Measurements from ENCODE around the gene PGBD2. TPM values are rescaled to one million over a fixed set of nuclear protein-coding genes. Genes with fewer than 3 reads are reported as not detected.

Gene PGBD2
- total RNA-seq, 2 donors from 2014 or later: 6.9 to 7.2 TPM

DNA sequence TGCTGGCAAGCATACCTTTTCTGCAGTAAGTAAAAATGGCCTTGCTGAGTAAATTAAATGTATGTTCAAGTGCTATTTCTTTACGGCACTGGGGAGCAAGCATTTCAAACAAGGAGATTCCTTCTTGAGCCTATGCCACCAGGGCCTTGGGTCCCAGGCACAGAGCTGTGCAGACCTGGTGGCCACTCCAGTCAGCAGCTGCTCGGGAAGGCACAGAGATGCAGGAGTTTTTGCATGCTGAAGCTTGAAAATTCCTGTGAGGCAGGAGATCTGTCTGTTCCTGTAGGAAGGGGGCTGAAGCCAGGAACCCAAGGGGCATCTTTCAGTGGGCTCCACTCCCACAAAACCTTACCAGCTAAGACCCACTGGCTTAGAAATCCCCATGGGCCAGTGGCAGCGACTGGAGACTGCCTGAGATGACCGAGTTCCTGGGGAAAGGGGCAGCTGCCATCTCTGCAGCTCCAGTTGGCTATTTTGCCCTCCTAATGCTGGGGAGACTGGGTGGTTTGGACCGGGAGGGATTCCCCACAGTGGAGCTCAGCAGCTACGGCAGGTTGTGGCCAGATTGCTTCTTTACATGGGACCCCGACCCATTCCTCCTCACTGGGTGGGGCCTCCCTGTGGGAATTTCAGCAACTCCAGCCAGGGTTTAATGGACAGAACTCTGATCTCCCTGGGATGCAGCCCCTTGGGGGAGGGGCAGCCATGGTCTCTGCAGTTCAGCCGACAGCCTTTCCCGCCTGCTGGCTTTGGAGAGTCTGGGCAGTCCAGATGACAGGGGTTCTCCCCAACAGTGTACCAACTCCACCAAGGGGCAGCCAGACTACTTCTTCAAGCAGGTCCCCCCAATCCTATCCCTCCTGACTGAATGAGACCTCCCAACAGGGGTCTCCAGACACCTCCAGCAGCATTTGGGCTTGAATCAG is 8.4 kb upstream of the PGBD2 start:
- no peak overlapping the region for H3K4me3 Mint-ChIP-seq
- H3K9me3 Mint-ChIP-seq: no peaks in the 10 kb centered on the region
- H3K27ac Mint-ChIP-seq: no peak overlapping the region
- ATAC-seq (no peak), DNase-seq (ENCODE audit: low spot score) (no peak)
- H3K36me3 Mint-ChIP-seq: no peaks in the 10 kb centered on the region
- H3K4me1 Mint-ChIP-seq (ENCODE audit: low read depth in 2 of 2): peaks cover 4 to 5% of the 10 kb centered on the region in 2 donors
- peaks cover 39 to 49% of the 10 kb centered on the region in 2 donors for H3K27me3 Mint-ChIP-seq

DNA sequence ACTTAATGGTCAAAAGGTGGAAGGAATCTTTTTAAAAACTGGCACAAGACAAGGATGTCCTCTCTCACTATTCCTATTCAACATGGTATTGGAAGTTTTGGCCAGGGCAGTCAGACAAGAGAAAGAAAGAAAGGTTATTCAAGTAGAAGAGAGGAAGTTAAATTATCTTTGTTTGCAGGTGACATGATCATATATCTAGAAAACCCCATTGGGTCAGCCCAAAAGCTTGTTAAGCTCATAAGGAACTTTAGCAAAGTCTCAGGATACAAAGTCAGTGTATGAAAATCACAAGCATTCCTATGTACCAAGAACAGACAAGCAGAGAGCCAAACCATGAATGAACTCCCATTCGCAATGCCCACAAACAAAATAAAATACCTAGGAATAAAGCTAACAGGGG is 5.4 kb upstream of the PGBD2 start:
- no peak overlapping the region for H3K27ac Mint-ChIP-seq

DNA sequence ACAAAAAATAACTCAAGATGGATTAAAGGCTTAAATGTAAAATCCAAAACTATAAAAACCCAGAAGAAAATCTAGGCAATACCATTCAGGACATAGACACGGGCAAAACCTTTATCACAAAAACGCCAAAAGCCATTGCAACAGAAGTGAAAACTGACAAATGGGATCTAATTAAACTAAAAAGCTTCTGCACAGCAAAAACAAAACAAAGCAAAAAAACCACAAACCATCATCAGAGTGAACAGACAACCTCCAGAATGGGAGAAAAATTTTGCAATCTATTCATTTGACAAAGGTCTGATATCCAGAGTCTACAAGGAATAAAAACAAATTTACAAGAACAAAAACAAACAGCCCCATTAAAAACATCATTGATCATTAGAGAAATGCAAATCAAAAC is 4.5 kb upstream of the PGBD2 start:
- ATAC-seq: no peak
- Mint-ChIP-seq H3K27ac (no peak overlapping the region), H3K4me3 (no peak overlapping the region), H3K27me3 (peaks cover 28 to 42% of the 10 kb centered on the region in 2 donors), H3K9me3 (no peaks in the 10 kb centered on the region), H3K36me3 (no peaks in the 10 kb centered on the region), H3K4me1 (ENCODE audit: low read depth in 2 of 2) (peaks cover 11 to 13% of the 10 kb centered on the region in 2 donors)
- no peak for DNase-seq (ENCODE audit: low spot score)

More for the DNA sequence above, 5.4 kb upstream of the PGBD2 start:
- no peak for ATAC-seq
- Mint-ChIP-seq H3K9me3 (no peaks in the 10 kb centered on the region), H3K4me1 (ENCODE audit: low read depth in 2 of 2) (peaks cover 10% of the 10 kb centered on the region in 2 donors), H3K36me3 (no peaks in the 10 kb centered on the region), H3K4me3 (no peak overlapping the region), H3K27me3 (peaks cover 28 to 42% of the 10 kb centered on the region in 2 donors)
- DNase-seq (ENCODE audit: low spot score): no peak

DNA sequence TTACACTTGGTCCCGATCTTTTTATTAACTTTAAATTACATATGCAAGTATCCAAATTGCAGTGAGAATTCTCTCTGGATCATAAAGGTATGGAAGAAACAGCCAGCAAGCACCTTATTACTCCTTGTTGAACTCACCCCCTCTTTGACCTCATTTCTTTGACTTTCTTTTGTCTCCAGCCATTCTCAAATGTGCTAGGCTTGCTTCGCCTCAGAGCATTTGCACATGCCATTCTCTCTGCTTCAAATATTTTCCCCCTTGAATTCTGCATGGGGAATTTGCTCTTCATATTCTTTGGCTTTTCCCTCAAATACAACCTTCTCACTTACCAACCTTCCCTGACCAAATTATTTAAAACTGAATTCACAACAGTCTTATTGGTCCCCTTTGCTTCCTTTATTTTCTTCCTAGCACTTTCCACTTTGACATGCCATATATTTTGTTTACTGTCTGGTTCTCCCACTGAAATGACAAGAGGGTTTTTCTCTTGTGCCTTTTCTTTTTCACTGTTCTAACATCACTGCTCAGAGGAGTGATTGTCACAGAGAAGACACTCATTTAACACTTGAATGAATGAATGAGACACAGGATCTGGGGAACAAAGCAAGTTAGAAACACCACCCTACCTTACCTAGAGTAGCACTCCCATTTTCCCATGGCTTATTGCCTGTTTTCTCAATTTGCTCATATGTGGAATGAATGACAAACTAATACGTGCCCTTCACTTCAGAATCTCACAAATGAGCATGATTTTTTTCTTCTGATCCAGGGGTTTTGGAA is 1.4 kb upstream of the PGBD2 start:
- H3K4me1 Mint-ChIP-seq (ENCODE audit: low read depth in 2 of 2): peaks cover 34% of the 10 kb centered on the region in 2 donors
- no peak overlapping the region for H3K4me3 Mint-ChIP-seq
- peak overlapping the region; percentile 89 to 97 for H3K27ac Mint-ChIP-seq
- DNase-seq (ENCODE audit: low spot score) (no peak), ATAC-seq (no peak)
- H3K9me3 Mint-ChIP-seq: no peaks in the 10 kb centered on the region
- H3K36me3 Mint-ChIP-seq: no peaks in the 10 kb centered on the region
- peaks cover 13 to 28% of the 10 kb centered on the region in 2 donors for H3K27me3 Mint-ChIP-seq

DNA sequence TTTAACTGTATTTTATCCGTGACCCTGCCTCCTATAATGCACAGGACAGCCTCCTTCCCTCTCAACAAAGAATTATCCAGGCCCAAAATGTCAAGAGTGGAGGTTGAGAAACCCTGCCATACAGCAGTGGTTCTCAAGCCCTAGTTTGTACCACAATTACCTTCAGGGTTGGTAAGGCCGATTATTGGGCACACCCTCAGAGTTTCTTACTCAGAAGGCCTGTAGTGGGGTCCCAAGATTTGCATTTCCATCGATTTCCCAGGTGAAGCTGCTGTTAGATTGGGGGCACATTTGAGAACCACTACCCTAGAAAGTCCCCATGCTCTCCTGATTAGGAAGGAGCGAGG is 400 bp upstream of the PGBD2 start:
- peaks cover 5% of the 10 kb centered on the region for H3K36me3 Mint-ChIP-seq
- ATAC-seq (no peak), DNase-seq (ENCODE audit: low spot score) (no peak)
- H3K4me3 Mint-ChIP-seq: peak overlapping the region; percentile 94
- peaks cover 3 to 18% of the 10 kb centered on the region in 2 donors for H3K27me3 Mint-ChIP-seq
- H3K27ac Mint-ChIP-seq: peak overlapping the region; percentile 89 to 97
- H3K9me3 Mint-ChIP-seq: no peaks in the 10 kb centered on the region
- H3K4me1 Mint-ChIP-seq (ENCODE audit: low read depth in 2 of 2): peaks cover 38 to 39% of the 10 kb centered on the region in 2 donors

DNA sequence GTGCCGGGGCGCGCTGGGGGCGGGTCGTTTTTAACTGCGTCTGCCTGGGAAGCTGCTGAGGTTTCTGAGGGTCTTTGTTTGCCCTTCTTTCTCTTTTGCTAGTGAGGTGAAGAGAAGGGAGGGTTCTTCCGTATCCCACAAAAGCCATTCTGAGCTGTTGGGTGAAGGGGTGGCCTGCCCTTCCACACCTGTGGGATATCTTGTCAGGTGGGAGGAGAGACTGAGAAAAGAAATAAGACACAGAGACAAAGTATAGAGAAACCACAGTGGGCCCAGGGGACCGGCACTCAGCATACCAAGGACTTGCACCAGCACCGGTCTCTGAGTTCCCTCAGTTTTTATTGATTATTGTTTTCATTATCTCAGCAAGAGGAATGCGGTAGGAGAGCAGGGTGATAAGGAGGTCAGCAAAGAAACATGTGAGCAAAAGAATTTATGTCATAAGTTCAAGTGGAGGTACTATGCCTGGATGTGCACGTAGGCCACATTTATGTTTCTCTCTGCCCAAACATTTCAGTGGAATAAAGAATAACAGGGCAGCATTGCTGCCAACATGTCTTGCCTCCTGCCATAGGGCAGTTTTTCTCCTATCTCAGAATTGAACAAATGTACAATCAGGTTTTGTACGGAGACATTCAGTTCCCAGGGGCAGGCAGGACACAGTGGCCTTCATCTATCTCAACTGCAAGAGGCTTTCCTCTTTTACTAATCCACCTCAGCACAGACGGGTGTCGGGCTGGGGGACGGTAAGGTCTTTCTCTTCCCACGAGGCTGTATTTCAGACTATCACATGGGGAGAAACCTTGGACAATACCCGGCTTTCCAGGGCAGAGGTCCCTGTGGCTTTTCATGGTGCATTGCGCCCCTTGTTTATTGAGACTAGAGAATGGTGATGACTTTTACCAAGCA is 972 bp downstream of the PGBD2 start:
- ATAC-seq (no peak), DNase-seq (ENCODE audit: low spot score) (no peak)
- Mint-ChIP-seq H3K4me3 (peak overlapping the region; percentile 94), H3K27ac (peak overlapping the region; percentile 89 to 97), H3K27me3 (peaks cover 0 to 10% of the 10 kb centered on the region in 2 donors), H3K4me1 (ENCODE audit: low read depth in 2 of 2) (peaks cover 33% of the 10 kb centered on the region in 2 donors), H3K36me3 (peaks cover 8% of the 10 kb centered on the region), H3K9me3 (no peaks in the 10 kb centered on the region)

DNA sequence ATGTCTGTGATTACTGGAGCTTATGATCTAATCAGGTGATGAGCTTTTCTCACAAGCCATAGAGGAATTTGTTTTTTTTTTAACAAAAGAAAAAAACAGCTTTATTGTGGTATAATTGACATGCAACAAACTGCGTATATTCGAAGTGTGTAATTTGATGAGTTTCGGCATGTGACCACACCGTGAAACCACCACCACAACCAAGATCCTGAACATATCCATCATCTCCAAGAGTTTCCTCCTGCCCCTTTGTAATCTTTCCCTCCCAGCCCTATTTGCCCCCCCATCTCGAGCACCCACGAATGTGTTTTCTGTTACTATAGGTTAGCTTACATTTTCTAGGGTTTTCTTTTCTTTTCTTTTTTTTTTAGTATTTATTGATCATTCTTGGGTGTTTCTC is 4.7 kb downstream of the PGBD2 start:
- Mint-ChIP-seq H3K27me3 (no peaks in the 10 kb centered on the region), H3K9me3 (no peaks in the 10 kb centered on the region), H3K36me3 (peaks cover 19% of the 10 kb centered on the region), H3K4me1 (ENCODE audit: low read depth in 2 of 2) (peaks cover 30 to 34% of the 10 kb centered on the region in 2 donors), H3K27ac (no peak overlapping the region), H3K4me3 (no peak overlapping the region)
- ATAC-seq: no peak
- DNase-seq (ENCODE audit: low spot score): no peak

DNA sequence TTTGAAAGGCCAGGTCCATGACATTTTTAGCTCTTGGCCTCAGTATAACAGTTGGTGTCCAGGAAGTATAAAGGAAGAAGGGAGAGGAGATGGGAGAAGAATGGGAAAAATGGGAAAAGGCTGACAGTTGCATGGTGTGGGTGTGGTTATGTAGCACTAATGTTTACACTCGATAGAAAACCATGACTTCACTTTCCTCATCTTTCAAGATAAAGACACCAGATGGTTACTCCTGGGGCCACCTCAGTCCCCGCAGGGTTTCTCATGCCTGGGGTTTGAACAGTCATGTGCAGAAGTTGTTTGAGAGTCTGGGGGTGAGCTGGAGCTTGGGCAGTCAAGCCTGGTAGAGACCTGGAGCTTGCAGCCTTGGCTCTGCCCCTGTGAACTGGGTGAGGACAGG is 7.9 kb downstream of the PGBD2 start:
- Mint-ChIP-seq H3K27me3 (no peaks in the 10 kb centered on the region), H3K4me1 (ENCODE audit: low read depth in 2 of 2) (peaks cover 15 to 16% of the 10 kb centered on the region in 2 donors), H3K36me3 (peaks cover 32% of the 10 kb centered on the region), H3K27ac (no peak overlapping the region), H3K9me3 (no peaks in the 10 kb centered on the region), H3K4me3 (no peak overlapping the region)
- no peak for DNase-seq (ENCODE audit: low spot score)
- no peak for ATAC-seq

DNA sequence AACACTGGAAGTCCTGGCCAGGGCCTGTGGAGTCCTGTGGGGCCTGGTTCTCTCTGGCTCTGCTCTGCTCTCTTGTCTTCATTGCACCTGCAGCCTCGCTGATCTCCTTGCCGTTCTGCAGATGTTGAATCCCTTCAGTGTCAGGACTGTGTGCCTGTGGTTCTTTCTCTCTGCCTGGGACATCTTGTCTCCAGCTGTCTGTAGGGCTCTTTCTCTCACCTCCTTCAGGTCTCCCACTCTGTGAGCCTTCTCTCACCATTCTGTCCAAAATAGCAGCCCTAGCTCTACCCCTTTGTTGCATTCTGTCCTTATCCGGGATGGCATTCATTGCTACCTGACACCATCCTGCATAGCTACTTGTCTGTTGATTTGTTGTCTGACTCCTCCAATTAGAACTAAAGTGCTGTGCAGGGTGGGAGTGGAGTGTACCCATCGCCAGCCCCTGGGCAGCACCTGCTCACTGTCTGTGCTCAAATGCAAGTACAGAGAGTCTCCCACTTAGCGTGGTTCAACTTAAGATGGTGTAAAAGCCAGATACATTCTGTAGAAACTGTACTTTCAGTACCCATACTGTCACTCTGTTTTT is 8.9 kb downstream of the PGBD2 start:
- no peak for ATAC-seq
- Mint-ChIP-seq H3K27me3 (no peaks in the 10 kb centered on the region), H3K27ac (no peak overlapping the region), H3K36me3 (peaks cover 38% of the 10 kb centered on the region), H3K4me3 (no peak overlapping the region), H3K4me1 (ENCODE audit: low read depth in 2 of 2) (peaks cover 7 to 8% of the 10 kb centered on the region in 2 donors), H3K9me3 (no peaks in the 10 kb centered on the region)
- DNase-seq (ENCODE audit: low spot score): no peak

DNA sequence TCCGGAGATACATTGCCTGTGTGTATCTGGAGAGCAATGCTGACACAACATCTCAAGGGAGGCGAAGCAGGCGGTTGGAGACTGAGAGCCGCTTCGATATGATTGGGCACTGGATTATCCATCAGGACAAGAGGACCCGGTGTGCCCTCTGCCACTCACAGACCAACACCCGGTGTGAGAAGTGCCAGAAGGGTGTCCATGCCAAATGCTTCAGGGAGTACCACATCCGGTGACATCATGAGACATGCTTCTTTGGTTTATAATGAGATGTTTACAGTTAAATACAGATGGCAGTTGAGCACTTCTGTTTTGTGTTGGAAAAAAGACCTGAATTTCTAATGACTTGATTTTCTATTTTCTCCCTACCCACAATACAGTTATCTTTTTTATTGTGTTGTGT is 12.1 kb downstream of the PGBD2 start:
- no peak overlapping the region for H3K27ac Mint-ChIP-seq
- no peaks in the 10 kb centered on the region for H3K27me3 Mint-ChIP-seq
- peaks cover 13% of the 10 kb centered on the region in 2 donors for H3K4me1 Mint-ChIP-seq (ENCODE audit: low read depth in 2 of 2)
- no peaks in the 10 kb centered on the region for H3K9me3 Mint-ChIP-seq
- ATAC-seq (no peak), DNase-seq (ENCODE audit: low spot score) (no peak)
- peaks cover 38% of the 10 kb centered on the region for H3K36me3 Mint-ChIP-seq
- H3K4me3 Mint-ChIP-seq: no peak overlapping the region

DNA sequence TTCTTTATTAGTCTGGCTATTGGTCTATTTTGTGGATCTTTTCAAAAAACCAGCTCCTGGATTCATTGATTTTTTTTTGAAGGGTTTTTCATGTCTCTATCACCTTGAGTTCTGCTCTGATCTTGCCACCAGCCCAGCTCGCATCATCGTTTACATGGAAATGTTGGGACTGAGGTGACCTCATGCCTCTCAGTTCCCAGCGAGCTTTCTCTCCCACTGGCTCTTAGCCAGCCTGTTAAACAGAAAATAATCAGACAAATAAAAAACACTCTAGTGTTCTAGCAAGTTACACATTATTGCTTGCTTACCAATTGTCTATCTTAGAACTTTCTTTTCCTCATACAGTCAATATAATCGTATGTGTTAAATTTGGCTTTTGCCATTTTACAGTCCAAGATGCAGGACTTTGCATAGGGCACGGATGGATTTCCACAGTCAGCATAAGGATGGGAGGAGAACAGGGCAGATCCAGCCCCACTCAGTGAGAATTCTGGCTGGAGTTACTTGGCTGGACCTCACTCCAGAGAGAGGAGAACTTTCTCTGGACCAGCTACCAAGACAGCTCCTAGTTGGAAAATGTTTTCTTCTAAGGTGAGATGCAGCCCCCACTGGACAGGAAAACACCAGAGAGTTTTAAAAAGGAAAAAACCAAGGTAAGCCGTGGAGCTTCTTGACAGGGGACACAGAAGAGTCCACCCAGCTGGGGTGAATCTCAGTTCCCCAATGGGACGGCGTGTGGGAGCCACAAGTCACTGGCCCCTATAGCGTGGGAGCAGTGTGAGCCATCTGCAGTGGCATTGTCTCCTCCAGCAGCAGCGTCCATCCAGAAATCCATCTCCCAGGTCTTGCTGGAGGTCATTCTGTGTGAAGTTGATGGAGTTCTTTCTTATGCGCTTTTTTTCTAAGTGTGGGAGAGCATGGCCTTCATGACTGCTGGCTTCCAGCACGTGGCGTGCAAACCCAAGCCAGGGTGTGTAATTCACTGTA is 17.6 kb downstream of the PGBD2 start:
- DNase-seq (ENCODE audit: low spot score) (no peak), ATAC-seq (no peak)
- Mint-ChIP-seq H3K9me3 (no peaks in the 10 kb centered on the region), H3K27me3 (peaks cover 11 to 17% of the 10 kb centered on the region in 2 donors), H3K36me3 (peaks cover 19% of the 10 kb centered on the region), H3K4me1 (ENCODE audit: low read depth in 2 of 2) (peaks cover 35 to 39% of the 10 kb centered on the region in 2 donors), H3K4me3 (no peak overlapping the region), H3K27ac (no peak overlapping the region)
